ELR (cell line): ENCODE results near the gene LYPLA2.

Source experiments
- DNase-seq: peaks from one replicate; pipeline ENCODE4 v3.0.0-alpha.2; 2015; ENCODE audit warnings: low read depth

LYPLA2 gene

DNA sequence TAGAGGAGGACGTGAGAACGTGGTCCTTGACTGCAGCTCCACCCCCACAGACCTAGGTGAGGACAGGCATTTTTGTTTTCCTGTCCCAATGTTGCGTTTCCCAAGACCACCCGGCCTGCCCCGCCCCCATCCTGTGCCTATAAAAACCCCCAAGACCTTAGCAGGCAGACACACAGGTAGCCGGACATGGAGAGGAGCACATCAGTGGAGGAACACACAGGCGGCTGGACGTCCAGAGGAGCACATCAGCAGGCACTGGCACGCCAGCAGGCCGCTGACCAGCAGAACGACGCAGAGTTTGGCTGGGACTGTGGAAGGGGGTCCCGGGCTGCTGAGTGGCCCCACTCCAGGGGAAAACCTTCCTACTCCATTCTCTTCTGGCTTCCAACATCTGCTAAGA lies 47.0 kb downstream of the LYPLA2 start:
- DNase-seq: no peak

DNA sequence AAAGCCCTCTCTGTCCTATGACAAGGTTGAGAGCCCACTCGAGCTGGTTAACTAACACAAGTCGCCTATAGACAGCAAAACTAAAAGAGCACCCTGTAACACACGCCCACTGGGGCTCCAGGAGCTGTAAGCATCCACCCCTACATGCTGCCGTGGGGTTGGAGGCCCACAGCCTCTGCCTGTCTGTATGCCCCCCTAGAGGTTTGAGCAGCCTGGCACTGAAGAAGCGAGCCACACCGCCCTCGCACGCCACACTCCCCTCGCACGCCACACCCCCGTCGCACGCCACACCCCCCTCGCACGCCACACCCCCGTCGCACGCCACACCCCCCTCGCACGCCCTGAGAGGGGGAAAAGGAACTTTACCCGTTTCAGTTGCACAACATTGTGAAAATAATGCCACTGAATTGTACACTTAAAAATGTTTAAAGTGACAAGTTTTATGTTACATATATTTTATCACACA lies 47.5 kb downstream of the LYPLA2 start:
- DNase-seq: peak; percentile 63

DNA sequence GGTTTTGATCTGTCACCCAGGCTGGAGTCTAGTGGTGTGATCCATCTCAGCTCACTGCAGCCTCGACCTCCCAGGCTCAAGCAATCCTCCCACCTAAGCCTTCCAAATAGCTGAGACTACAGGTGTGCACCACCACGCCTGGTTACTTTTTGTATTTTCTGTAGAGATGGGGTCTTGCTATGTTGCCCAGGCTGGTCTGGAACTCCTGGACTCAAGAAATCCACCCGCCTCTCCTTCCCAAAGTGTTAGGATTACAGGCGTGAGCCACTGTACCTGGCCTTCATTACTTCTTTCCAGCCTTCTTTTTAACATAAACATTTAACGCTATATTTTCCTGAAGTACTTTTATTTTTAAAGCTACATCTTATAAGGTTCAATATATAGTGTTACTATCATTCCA lies 52.7 kb downstream of the LYPLA2 start:
- DNase-seq: no peak
